Renal cortical epithelial cell (primary cell): ENCODE measurements around the gene DROSHA. TPM values are rescaled to one million over a fixed set of nuclear protein-coding genes. Genes with fewer than 3 reads are reported as not detected.
"Not testable (repeated sequence)": the region's sequence is repeated elsewhere in the genome, so short reads cannot be mapped to it uniquely, and the experiment has no call there.

Experiments used
- DNase-seq: peaks from one replicate; pipeline ENCODE4 v3.0.0-alpha.2; 2011; ENCODE audit warnings: low read depth
- total RNA-seq: library from RNA; depleted of rRNA; stranded (reverse); fragments of >200 nt; gene quantifications from 2 replicates; pipeline ENCODE4 v1.2.3, GENCODE V29; 2014

Gene DROSHA
- total RNA-seq, 1 donor from 2014 or later: 105 TPM

DNA sequence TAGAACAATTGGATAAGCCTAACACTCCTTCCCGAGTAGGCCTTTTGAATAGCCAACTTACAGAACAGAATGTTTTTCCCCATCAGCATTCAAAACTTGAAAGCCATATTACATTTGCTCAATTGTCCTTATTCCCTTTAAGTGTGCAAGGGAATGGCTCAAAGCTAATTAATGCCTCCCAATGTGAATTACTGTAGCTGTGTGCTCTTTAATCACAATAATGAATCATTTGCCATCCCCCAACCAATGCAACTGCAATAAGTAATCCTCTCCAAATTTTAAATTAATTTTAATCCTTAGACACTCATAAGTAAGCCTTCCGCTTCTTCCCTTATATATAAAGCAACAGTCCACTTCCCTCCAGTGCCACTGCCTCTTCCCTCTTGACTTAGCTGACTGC is 115.9 kb downstream of the DROSHA start:
- no peak for DNase-seq

DNA sequence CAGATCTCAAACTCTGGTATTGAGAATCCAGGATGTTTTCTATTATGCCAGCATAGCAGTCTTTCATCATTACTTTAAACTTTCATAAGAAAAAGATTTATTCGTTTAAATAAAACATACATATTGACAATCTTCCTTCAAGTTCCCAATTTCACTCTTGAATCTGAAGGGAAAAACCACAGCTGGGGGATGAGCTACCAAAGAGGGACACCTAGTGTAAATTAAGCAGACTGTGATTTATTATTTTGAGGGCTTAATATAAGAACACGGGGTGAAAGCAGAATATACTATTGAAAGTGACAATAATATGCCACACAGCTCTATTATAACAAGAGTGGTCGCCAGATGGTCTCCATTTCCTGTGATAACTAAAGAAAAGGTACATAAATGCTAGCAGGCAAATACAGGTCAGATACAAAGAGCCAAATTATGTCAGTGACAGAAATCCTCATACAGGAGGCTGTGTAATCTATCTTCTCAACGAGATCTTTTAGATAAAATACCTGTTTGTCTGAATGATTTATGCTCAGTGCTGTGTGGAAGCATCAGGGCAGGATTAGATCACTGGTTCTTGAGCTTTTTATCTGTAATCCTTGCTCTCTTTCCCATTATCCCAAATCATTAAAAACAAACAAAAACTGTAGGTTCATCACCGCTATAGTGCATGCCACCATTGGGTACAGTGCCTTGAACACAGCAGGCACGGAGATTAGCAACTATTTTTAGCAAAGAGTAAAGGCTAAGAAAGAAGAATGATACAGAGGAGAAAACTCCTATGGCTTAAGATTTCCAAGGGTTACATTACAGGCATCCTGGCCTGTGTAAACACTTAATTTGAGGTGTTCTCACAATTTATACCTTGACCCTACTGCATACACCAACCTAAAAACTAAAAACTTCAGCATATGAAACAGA is 116.6 kb downstream of the DROSHA start:
- no peak for DNase-seq

DNA sequence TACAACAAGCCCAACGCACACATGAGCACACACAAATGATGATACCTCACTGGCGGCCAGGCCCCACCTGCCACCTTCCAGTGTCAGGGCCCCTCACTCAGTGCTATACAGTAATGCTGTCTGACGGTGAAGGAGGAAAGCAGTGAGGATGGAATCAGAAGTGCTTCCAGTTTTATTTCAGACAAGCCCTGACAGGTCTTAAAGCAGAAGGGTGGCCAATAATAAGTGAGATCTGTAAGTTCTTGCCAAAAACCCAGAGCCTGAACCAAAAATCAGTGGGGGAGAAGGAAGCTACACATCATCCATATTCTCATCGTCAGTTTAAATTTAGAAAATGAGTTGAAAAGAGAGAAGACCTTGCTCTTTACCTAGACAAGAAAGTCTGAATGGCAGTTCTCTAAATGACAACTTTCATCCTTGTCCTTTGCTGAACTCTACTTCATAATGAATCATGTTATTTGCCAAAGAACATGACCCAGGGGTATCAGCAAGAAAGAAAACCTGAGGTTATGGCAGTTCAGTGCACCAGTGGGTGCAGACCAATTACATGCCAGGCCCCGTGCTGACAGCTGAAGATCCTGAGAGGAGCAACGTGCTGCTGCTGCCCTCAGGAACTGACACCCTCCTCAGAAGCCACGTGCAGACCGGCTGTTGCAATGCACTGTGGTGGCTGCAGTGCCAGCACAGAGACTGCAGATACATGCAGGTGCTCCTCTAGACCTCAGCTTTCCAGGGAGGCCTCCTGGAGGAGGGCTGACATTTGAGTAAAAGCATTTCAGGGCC is 118.7 kb downstream of the DROSHA start:
- no peak for DNase-seq

DNA sequence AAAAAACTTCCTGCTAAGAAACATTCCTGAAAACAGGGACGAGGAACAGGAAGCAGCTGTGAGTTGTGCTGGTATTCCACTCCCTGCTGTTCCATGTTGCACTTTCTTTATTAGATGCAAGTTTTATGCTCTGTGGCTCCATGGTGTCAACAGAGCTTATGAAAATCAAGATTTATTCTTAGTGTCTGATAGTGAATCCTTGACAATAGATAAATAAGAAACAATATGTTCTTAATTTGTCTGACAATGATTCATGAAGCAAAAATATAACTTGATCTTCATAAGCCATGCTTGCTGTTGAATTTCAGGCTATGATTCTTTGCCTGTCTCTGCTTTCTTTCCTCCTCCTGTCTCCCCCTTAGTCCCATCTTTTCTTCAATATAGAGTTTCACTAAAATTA is 119.6 kb downstream of the DROSHA start:
- no peak for DNase-seq

DNA sequence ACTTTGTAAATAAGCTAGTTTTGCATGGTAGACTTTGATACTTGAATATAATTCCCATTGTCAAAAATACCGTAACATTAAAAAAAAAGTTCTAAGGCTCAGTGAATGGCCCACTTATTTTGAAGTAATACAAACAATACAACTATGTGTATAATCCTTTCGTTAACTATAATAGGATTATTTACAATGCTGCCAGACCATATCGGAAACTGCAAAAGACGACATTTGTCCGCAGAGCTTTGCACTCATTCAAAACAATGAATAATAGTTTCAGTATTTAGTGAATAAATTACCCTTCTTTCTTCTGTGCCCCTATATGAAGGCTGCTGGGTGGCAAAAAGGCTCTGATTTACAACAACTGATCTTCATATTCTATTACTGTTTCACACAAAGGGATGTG is 121.8 kb downstream of the DROSHA start:
- no peak for DNase-seq

GRCh38 chr5:31408814-31409213 is 123.1 kb downstream of the DROSHA start:
- DNase-seq: peak; percentile 92

DNA sequence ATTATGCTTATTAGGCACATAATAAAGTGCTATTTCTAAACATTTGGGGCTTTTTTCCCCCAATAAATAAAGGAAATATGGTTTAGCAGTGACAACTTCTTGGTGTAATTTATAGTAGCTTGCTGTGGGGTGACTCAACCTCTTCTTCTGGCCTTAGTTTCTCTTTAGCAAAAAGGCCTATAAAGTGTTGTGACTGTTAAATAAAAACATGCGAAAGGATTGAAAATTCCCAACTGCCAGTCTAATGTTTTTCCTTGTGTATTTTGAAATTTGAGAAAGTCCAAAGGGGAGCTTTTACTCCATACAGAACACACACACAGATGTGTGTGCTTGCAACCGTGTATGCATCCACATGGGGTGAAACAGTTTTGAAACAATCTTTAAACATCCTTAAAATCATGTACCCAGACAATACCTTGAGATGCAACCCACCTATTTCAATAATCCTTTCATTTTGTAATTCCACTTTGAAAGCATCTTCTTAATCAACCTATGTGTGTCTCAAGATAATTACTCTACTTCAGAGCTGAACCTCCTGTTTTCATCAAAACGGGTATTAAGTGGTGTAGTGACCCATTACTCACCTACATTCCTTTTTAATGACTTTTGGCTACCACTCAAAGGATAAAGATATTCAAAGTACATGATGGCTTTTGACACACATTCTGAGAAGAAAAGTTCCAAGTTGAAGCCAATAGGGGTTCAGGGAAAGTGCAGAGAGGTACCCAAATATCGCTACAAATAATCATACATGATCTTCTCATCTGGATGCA is 123.8 kb downstream of the DROSHA start:
- peak; percentile 81 for DNase-seq

DNA sequence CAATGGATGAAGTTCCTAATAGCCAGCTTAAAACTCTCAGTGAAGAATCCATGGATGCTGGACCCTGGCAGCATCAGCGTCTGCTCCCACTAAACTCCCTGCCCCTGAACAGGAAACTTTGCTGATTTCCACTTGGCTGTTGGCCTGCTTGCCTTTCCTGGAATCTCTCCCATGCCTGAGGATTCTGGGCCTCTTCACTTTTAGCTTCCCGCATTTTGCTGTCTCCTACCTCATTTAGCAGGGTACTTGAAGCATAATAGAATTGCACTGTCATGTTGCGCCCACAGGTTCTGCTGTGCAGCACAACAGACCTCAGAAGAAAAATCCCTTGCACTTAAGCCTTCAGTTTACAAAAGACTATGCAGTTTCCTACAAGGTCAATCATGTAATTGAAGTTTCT is 127.6 kb downstream of the DROSHA start:
- no peak for DNase-seq

- DNase-seq: no peak
Observed at GRCh38 chr5:31401691-31402090, 130.2 kb downstream of the DROSHA start.

DNA sequence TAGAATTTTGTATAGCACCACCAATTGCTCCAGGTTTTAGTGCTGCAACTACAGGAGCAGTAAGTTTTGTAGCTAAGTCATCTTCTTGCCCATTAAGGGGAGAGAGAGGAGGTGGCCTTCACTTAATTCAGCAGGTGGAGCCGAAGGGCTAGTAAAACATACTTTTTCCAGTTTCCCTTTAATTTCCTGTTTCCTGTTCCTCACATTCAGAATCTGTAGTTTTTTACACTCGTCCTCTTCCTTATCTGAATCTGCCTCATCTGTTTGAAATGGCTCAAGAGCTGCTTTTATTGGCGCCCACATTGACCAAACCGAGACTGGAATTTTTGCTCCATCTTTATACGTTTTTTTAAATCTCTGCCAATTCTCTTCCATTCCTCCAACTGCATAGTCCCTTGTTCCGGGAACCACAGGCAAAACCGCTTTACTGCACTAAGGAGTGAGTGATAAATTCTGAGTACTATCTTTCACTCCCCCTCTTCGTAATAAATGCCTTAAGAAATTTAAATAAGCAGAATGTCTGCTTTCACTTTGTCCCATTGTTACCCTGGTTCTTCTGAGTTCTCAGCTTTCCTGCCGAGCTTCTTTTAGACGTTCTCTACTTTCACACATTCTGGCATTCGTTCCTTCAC is 133.9 kb downstream of the DROSHA start:
- no peak for DNase-seq

DNA sequence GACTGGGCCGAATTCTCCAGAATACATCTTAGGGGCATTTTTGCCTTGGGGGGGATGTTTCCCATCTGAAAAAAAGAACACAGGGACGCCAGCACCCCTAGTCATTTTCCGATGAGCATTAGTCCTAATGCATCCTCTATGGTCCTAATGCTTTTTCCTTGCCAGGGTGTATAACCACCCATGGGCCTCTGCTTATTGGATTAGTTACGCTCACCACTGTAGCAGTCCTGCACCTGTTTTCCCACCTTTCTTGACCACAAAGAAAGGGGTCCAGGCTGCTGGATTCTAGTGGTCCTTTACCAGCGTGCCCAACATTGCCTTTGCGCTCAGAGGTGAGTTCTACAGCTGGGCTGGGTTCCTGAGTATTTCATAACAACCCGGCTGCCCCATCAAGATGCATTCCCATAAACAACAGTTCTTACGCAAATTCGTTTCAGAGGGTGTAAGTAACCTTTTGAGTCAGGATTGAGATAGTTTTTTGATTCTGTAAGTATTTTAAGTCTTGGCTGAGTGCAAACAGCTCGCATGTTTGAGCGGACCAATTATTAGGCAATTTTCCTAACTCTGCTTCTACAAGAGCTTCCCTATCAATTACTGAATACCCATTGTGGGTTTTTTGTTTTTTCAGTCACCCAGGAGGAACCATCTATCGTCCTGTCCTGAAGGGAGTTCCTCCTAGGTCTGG is 135.1 kb downstream of the DROSHA start:
- no peak for DNase-seq

DNA sequence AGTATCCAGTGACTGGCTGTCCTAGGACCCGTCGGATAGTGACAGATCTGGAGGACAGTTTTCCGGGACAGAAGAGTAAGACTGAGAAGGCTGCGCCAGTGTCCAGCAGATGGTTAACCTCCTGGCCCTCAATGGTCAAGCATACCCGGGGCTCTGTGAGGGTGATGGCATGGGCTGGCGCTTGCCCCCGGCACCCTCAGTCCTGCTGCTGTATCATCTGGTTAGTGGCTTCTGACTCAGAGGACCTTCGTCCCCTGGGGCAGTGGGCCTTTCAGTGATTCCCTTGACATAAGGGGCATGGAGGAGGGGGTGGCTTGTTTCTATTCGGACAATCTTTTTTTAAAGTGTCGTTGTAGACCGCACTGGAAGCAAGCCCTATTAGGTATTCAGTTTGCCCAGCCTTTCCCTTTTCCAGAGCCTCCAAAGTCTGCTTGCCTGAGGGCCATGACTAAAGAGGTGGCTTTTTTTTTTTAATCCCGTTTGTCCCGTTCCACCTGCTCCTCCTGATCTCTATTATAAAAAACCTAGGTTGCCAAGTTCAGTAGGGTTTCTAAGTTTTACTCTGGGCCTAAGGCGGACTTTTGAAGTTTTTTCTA is 136.3 kb downstream of the DROSHA start:
- not testable (repeated sequence) for DNase-seq

DNA sequence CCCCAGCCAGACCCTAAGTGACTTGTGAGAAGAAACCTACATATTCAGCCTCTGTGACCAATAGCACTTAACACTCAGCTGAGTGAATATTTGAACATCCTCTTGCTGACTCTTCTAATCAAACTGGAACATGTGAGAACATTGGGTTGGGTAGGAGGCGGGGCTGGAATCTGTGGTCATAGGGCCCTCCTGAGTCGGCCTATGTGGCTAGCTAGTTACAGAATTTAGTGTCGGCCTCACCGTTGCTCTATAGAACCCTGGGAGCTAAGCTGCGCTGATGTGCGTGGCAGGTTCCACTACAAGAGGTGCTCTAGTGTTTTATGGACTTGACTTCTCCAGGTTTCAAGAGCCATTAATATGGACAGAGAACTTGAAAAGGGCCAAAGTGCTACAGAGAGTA is 138.8 kb downstream of the DROSHA start:
- DNase-seq: no peak

DNA sequence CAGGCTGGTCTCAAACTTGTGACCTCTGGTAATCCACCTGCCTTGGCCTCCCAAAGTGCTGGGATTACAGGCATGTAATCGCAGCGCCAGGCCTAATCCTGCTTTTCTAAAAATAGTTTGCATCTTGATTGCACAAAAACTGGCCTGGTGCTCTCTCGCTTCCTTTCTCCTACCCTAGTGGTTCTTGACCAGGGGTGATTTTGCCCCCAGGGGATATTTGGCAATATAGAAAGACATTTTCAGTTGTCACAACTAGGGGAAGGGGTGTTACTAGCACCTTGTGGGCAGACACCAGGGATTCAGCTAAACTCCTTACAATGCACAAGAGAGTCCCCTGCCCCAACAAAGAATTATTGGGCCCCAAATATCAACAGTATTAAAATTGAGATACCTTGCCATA is 139.8 kb downstream of the DROSHA start:
- DNase-seq: no peak

DNA sequence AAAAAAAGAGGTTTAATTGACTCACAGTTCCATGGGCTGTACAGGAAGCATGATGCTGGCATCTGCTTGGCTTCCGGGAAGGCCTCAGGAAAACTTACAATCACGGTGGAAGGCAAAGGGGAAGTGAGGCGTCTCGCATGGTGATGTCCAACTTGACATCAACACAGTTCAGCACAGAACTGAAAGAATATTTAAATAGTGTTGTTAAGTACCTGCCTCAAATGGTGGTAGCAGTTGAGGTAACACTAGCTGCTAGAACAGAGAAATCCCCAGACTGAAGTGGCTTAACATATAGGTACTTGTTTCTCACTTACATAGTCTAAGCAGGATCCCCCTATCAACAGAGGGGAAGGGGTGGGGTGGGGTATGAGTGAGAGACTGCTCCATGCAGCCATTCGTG is 141.6 kb downstream of the DROSHA start:
- DNase-seq: no peak

DNA sequence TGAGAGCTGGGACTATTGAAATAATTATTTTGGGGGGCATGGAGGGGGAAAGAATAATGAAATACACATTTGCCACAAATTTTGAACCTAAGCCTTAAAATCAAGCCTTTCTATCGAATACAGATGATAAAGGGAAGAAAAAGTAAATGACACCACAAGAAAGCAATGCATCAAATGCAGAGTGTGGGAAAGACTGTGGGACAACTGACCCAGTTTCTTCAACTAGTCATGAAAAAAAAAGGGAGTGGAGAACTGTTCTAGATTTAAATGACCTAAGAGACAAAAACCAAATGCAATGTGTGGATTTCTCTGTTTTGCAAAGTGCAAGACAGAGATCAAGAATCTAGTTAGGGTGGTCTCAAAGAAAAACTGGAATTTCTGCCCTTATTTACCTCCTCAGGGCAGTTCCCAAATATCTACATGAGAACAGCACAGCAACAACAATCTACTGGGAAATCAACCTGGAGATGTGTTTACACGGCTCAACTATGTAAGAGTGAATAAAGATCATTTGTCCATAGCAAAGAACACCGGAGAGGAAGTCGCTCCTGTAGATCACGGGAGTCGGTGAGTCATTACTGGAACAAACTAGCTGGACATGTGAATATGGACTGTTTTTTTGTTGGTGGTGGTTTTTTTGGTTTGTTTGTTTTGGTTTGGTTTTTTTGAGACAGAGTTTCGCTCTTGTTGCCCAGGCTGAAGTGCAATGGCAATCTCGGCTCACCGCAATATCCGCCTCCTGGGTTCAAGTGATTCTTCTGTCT is 145.9 kb downstream of the DROSHA start:
- peak; percentile 32 for DNase-seq

- no peak for DNase-seq
Observed at GRCh38 chr5:31383734-31384133, 148.2 kb downstream of the DROSHA start.

DNA sequence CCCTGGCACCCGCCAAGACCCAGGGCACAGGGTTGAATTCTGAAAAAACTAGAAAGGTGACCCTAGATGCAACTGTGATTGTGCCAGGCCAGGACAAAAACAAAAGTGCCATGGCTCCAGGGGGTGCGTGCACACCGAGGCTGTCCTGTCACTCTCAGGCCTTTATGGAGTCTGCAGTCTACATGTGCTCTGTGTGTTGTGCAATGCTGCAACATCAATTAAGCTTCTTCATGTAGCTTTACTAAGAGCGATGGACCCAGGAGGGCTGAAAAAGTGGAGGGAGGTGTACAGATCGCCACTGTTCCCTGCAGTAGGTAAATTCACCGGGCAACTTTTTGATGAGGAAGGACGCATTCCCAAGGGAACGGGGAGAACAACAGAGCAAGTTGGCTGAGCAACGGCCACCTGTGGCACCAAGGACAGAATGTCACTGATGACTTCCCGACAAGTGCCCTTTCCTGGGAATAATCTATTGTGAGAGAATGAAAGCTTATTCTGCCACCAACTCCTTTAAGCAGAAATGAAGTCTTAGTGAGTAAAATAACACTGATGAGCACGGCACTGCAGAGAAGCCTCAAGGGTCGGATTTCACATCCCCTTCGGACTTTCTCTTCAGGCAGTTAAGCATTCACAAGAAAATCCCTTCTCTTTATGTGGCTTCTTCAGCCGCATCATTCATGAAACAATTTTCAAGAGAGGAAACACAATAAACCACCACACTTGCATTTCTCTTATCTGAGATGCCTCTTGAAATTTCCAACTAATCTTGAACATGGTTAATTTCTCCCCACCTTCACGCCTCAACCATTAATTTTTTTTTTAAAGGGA is 149.6 kb downstream of the DROSHA start:
- DNase-seq: no peak

DNA sequence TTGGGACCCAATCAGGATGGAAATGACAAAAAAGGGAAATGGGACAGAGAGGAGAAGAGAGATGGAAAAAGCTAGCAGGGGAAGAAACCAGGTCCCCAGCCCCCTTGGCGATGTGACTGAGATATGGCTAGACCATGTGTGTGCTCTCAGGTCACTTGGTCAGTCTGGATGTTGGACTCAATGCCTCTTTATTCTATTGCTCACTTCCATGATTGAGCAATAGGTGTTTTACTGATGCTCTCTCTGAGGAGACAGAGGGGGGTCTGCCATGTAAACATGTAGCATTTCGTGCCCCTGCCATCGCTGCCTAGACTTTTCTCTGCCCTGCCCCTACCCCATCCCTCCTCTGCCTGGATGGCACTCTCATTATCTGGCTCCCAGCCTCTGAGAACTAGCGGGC is 150.6 kb downstream of the DROSHA start:
- no peak for DNase-seq
